ENCODE results near the gene CISTR.

Gene CISTR

GRCh38 chr12:53737093-53737808 is 14.5 kb downstream of the CISTR start:
- TF ChIP-seq CTCF (IDR thresholded peaks at IDR 0.05; ENCODE audit: borderline replicate concordance, insufficient read depth, low read depth, low read length): no peak
- H3K4me3 ChIP-seq (ENCODE audit: low read depth, low read length): no peak overlapping the region

GRCh38 chr12:53736592-53736991 is 15.2 kb downstream of the CISTR start:
- H3K4me3 ChIP-seq (ENCODE audit: low read depth, low read length): no peak overlapping the region
- TF ChIP-seq CTCF (IDR thresholded peaks at IDR 0.05; ENCODE audit: borderline replicate concordance, insufficient read depth, low read depth, low read length): no peak

DNA sequence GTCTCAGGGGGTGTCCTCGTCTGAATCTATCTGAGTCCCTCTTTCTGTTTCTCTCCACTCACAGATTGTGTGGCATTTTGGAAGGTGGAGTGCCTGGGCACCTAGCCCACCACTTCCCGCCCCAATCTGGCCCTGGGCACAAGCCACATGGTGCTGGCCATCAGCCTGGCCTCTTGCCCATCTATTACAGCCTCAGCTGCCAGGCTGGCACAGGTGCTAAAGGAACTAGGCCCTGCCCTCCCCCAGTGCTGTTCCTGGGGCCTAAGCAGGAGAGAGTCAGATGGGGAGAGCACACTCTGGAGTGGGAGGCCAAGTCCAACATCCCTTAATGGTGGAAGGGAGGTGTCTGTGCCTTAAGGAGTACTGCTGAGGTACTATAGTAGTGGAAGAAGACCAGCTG is 16.2 kb downstream of the CISTR start:
- TF ChIP-seq CTCF (IDR thresholded peaks at IDR 0.05; ENCODE audit: borderline replicate concordance, insufficient read depth, low read depth, low read length): no peak
- no peak overlapping the region for H3K4me3 ChIP-seq (ENCODE audit: low read depth, low read length)

GRCh38 chr12:53734425-53734824 is 17.4 kb downstream of the CISTR start:
- no peak overlapping the region for H3K4me3 ChIP-seq (ENCODE audit: low read depth, low read length)
- TF ChIP-seq CTCF (IDR thresholded peaks at IDR 0.05; ENCODE audit: borderline replicate concordance, insufficient read depth, low read depth, low read length): no peak

DNA sequence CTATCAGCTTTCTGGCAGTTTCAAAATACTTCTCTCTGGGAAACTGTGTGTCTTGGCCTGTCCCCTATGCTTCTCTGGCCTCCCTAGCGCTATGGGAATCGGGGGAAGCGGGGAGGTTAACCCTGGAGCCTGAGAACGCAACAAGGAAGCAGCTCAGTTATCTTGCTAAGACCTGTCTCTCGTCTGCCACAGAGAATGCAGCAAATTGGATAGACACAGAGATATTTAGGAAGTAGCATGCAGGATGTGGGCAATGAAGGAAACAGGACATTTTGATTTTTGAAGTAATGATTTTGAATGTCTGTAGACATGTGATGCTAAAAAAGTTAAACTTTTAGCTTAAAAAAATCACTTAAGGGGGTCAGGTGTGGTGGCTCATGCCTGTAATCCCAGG is 18.0 kb downstream of the CISTR start:
- TF ChIP-seq CTCF (IDR thresholded peaks at IDR 0.05; ENCODE audit: borderline replicate concordance, insufficient read depth, low read depth, low read length): no peak
- no peak overlapping the region for H3K4me3 ChIP-seq (ENCODE audit: low read depth, low read length)

DNA sequence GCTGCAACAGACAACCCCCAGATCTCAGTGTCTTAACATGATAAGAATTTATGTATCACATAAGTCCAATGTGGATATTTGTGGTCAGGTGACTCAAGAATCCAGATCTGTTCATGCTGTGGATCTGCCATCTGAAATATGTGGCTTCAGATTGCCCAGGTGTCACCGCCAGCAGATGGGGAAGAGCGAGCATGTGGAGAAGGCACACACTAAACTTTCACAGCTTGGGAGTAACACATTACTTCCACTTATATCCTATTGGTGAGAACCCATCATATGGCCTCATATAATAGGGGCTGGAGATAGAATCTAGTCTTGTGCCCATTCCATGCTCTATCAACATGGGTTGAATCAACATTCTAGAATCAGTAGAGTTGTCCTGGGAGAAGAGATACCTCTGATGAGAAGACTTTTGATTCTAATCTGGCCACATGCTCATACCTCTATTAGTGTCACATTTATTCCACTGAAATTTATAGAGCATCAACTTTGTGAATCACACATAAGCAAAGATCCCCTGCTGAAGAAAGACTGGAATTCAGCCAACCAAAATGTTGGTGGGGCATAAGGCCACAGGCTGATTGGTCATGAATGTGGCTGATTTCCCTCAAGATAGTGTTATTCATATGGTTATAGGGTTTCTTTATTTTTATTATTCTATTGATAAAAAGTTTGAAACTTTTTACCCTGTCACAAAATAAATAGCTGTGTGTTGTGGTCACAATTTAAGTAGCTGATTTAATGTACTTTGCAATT is 18.6 kb downstream of the CISTR start:
- no peak overlapping the region for H3K4me3 ChIP-seq (ENCODE audit: low read depth, low read length)
- TF ChIP-seq CTCF (IDR thresholded peaks at IDR 0.05; ENCODE audit: borderline replicate concordance, insufficient read depth, low read depth, low read length): no peak

DNA sequence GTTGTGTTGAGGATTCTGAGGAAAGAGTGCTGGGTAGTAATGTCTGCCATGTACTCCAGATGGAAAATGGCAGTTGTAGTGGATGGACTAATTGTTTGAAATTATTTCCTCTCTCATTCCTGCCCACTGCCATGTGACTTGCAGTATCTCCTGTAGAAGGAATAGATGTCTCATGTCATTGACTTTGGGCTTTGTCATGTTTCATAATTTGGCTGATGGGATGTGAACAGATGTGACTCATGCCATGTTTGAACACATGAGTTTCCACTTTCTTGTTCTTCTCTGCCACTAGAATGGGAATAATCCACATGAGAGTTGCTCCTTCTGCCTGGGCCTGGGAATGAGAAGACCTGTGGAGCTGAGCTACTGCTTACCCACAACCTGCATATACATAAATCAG is 22.1 kb downstream of the CISTR start:
- no peak for TF ChIP-seq CTCF (IDR thresholded peaks at IDR 0.05; ENCODE audit: borderline replicate concordance, insufficient read depth, low read depth, low read length)
- H3K4me3 ChIP-seq (ENCODE audit: low read depth, low read length): no peak overlapping the region
